ENCODE data around the gene STYK1. TPM values are rescaled to one million over a fixed set of nuclear protein-coding genes. Genes with fewer than 3 reads are reported as not detected.

The STYK1 gene
- total RNA-seq, 1 experiment from 2014 or later, result 12.8 TPM

Other genes starting within 250 kb of the STYK1 start
- gene KLRC2, start 238.0 kb downstream of the STYK1 start, total RNA-seq (2014; rRNA removed; shearing (Covaris generic)), result 2.7 and 3.0 TPM in 2 replicates
- gene KLRC1, start 220.7 kb downstream of the STYK1 start, total RNA-seq (2014; rRNA removed; shearing (Covaris generic)), result 0.29 TPM in 1 of 2 replicates, not detected in the other
- 0.18 and 0.43 TPM in 2 replicates for gene EIF2S3B, start 168.2 kb downstream of the STYK1 start, total RNA-seq (2014; rRNA removed; shearing (Covaris generic))
- gene MAGOHB, start 60.4 kb downstream of the STYK1 start, total RNA-seq (2014; rRNA removed; shearing (Covaris generic)), result 34.0 and 41.7 TPM in 2 replicates
- gene YBX3, start 49.3 kb upstream of the STYK1 start, total RNA-seq (2014; rRNA removed; shearing (Covaris generic)), result 195 and 214 TPM in 2 replicates
- not detected in 2 replicates for gene TAS2R7, start 128.6 kb upstream of the STYK1 start, total RNA-seq (2014; rRNA removed; shearing (Covaris generic))
- gene TAS2R8, start 133.2 kb upstream of the STYK1 start, total RNA-seq (2014; rRNA removed; shearing (Covaris generic)), result not detected in 2 replicates
- 0.56 TPM in 1 of 2 replicates, not detected in the other for gene TAS2R9, start 136.1 kb upstream of the STYK1 start, total RNA-seq (2014; rRNA removed; shearing (Covaris generic))
- 0.21 and 0.36 TPM in 2 replicates for gene TAS2R10, start 152.3 kb upstream of the STYK1 start, total RNA-seq (2014; rRNA removed; shearing (Covaris generic))
- 0.13 and 0.28 TPM in 2 replicates for gene PRR4, start 175.4 kb upstream of the STYK1 start, total RNA-seq (2014; rRNA removed; shearing (Covaris generic))
- gene PRH1, start 210.2 kb upstream of the STYK1 start, total RNA-seq (2014; rRNA removed; shearing (Covaris generic)), result 13.8 and 17.4 TPM in 2 replicates
- gene TAS2R13, start 235.5 kb upstream of the STYK1 start, total RNA-seq (2014; rRNA removed; shearing (Covaris generic)), result 0.16 and 0.46 TPM in 2 replicates